ENCODE results near the gene TMEM214. TPM values are rescaled to one million over a fixed set of nuclear protein-coding genes. Genes with fewer than 3 reads are reported as not detected.

TMEM214 gene
- total RNA-seq, 1 experiment from 2014 or later, result 85.0 TPM

DNA sequence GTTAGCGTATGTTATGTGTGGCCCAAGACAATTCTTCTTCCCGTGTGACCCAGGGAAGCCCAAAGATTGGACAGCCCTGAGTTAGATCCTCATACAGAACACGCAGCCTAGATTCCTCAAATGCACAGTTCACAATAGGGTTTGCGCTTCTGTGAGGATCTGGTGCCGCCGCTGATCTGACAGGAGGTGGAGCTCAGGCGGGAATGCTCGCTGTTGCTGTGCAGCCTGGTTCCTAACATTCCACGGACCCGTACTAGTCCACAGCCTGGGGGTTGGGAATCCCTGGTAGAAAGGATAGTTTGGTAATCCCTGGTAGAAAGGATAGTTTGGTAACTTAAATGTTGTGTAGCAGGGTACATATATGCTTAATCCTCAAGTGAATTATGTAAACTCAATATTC is 35.4 kb upstream of the TMEM214 start:
- Mint-ChIP-seq H3K4me1 (ENCODE audit: low read depth, unreplicated experiment) (no peaks in the 10 kb centered on the region), H3K27ac (ENCODE audit: unreplicated experiment) (no peak overlapping the region), H3K4me3 (ENCODE audit: unreplicated experiment) (no peak overlapping the region), H3K36me3 (ENCODE audit: insufficient read depth, unreplicated experiment) (no peaks in the 10 kb centered on the region), H3K9me3 (ENCODE audit: unreplicated experiment) (no peaks in the 10 kb centered on the region), H3K27me3 (ENCODE audit: insufficient read depth, unreplicated experiment) (no peaks in the 10 kb centered on the region)
- intact Hi-C loops (cut with micrococcal nuclease; ENCODE audit: unreplicated experiment), result no loop called here
- Histone ChIP-seq H3K9me3 (no peaks in the 10 kb centered on the region), H3K4me1 (no peaks in the 10 kb centered on the region), H3K27me3 (replicated peaks; ENCODE audit: control insufficient read depth, insufficient read depth, low read length) (no peaks in the 10 kb centered on the region), H3K36me3 (ENCODE audit: control insufficient read depth, insufficient read depth, low read length) (no peaks in the 10 kb centered on the region), H3K4me3 (ENCODE audit: low read depth, low read length) (no peak overlapping the region)
- POLR2A ChIA-PET, result no interaction called here
- CTCF ChIA-PET, result no interaction called here
- BruUV-seq (replicated peaks), result no TSS peak
- TF ChIP-seq, protein P1, sequence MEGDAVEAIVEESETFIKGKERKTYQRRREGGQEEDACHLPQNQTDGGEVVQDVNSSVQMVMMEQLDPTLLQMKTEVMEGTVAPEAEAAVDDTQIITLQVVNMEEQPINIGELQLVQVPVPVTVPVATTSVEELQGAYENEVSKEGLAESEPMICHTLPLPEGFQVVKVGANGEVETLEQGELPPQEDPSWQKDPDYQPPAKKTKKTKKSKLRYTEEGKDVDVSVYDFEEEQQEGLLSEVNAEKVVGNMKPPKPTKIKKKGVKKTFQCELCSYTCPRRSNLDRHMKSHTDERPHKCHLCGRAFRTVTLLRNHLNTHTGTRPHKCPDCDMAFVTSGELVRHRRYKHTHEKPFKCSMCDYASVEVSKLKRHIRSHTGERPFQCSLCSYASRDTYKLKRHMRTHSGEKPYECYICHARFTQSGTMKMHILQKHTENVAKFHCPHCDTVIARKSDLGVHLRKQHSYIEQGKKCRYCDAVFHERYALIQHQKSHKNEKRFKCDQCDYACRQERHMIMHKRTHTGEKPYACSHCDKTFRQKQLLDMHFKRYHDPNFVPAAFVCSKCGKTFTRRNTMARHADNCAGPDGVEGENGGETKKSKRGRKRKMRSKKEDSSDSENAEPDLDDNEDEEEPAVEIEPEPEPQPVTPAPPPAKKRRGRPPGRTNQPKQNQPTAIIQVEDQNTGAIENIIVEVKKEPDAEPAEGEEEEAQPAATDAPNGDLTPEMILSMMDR (IDR thresholded peaks at IDR 0.05; ENCODE audit: insufficient read depth in 1 of 2, low read depth in 1 of 2, low read length in 1 of 2, severe bottlenecking in 1 of 2, unreplicated experiment in 1 of 2), result no peak
- DNase-seq, result no peak

DNA sequence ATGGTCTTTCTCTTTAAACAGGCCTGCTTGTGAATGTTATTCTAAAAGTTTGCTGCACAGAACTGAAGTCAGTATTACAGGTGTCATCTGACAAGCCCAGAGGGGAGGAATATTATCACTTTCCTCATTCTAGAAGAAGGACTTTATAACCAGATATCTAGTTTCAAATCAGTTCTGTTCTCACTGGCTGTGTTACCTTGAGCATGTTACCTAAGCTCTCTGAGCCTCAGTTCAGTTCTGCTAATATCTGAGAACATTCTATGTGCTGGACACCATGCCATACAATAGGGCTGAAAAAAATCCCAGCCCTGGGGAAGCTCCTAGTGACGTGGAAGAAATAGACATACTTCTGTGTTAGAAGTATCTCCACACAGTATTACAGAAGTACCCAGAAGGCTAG is 34.4 kb upstream of the TMEM214 start:
- Mint-ChIP-seq H3K27me3 (ENCODE audit: insufficient read depth, unreplicated experiment) (no peaks in the 10 kb centered on the region), H3K4me1 (ENCODE audit: low read depth, unreplicated experiment) (no peaks in the 10 kb centered on the region), H3K27ac (ENCODE audit: unreplicated experiment) (no peak overlapping the region), H3K4me3 (ENCODE audit: unreplicated experiment) (no peak overlapping the region), H3K36me3 (ENCODE audit: insufficient read depth, unreplicated experiment) (no peaks in the 10 kb centered on the region), H3K9me3 (ENCODE audit: unreplicated experiment) (no peaks in the 10 kb centered on the region)
- no peak overlapping the region for H3K4me3 ChIP-seq (ENCODE audit: low read depth, low read length)
- no TSS peak for BruUV-seq (replicated peaks)
- TF ChIP-seq, protein P1 (IDR thresholded peaks at IDR 0.05; ENCODE audit: insufficient read depth in 1 of 2, low read depth in 1 of 2, low read length in 1 of 2, severe bottlenecking in 1 of 2, unreplicated experiment in 1 of 2), result no peak
- ChIA-PET POLR2A (no interaction called here), CTCF (no interaction called here)
- H3K9me3 ChIP-seq, result no peaks in the 10 kb centered on the region
- H3K36me3 ChIP-seq (ENCODE audit: control insufficient read depth, insufficient read depth, low read length), result no peaks in the 10 kb centered on the region
- DNase-seq, result no peak
- no peaks in the 10 kb centered on the region for H3K27me3 ChIP-seq (replicated peaks; ENCODE audit: control insufficient read depth, insufficient read depth, low read length)
- H3K4me1 ChIP-seq, result no peaks in the 10 kb centered on the region
- intact Hi-C loops (cut with micrococcal nuclease; ENCODE audit: unreplicated experiment), result no loop called here

DNA sequence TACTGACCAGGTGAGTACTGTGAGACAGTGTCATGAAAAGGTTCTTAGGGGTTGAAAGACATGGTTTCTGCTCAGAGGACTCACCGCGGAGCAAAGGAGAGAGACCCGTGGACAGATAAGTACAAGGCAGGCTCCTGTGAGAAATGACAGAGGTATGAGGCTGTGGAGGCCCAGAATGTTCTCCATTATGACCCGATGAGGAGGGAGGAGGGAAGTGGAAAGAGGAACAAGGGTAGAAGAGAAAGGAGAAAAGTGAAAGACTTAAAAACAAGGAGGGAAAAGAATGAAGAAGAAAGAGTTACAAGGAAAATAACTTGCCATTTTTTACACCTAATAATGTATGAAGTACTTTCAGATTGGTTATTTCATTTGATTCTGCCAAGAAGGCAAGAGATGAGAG is 32.5 kb upstream of the TMEM214 start:
- no peaks in the 10 kb centered on the region for H3K4me1 ChIP-seq
- Mint-ChIP-seq H3K36me3 (ENCODE audit: insufficient read depth, unreplicated experiment) (no peaks in the 10 kb centered on the region), H3K27ac (ENCODE audit: unreplicated experiment) (no peak overlapping the region), H3K4me3 (ENCODE audit: unreplicated experiment) (no peak overlapping the region), H3K9me3 (ENCODE audit: unreplicated experiment) (no peaks in the 10 kb centered on the region), H3K27me3 (ENCODE audit: insufficient read depth, unreplicated experiment) (no peaks in the 10 kb centered on the region), H3K4me1 (ENCODE audit: low read depth, unreplicated experiment) (no peaks in the 10 kb centered on the region)
- H3K27me3 ChIP-seq (replicated peaks; ENCODE audit: control insufficient read depth, insufficient read depth, low read length), result no peaks in the 10 kb centered on the region
- POLR2A ChIA-PET, result no interaction called here
- no peaks in the 10 kb centered on the region for H3K9me3 ChIP-seq
- H3K36me3 ChIP-seq (ENCODE audit: control insufficient read depth, insufficient read depth, low read length), result no peaks in the 10 kb centered on the region
- DNase-seq, result no peak
- H3K4me3 ChIP-seq (ENCODE audit: low read depth, low read length), result no peak overlapping the region
- TF ChIP-seq, protein P1 (IDR thresholded peaks at IDR 0.05; ENCODE audit: insufficient read depth in 1 of 2, low read depth in 1 of 2, low read length in 1 of 2, severe bottlenecking in 1 of 2, unreplicated experiment in 1 of 2), result no peak
- CTCF ChIA-PET, result no interaction called here
- BruUV-seq (replicated peaks), result no TSS peak
- intact Hi-C loops (cut with micrococcal nuclease; ENCODE audit: unreplicated experiment), result no loop called here

Data from Caco-2 (cell line).